Uterus (tissue), 2 donors: Measurements from ENCODE around the gene CCL1.

Source experiments
- CTCF ChIP-seq, 4 experiments: fragments of 200-600 bp in 2 of 4; fragments of 450-650 bp in 2 of 4; sonication (generic) in 2 of 4; IDR thresholded peaks; one replicate each; pipeline ENCODE4 v1.5.1; 2016 to 2019; ENCODE audit warnings: antibody characterized with exemption in 4 of 4, mild to moderate bottlenecking in 2 of 4, moderate library complexity in 1 of 4
- POLR2A ChIP-seq, 2 donors: fragments of 450-650 bp; IDR thresholded peaks; one replicate each; pipeline ENCODE4 v1.6.1; 2016; ENCODE audit warnings: antibody characterized with exemption in 2 of 2, mild to moderate bottlenecking in 1 of 2, moderate library complexity in 1 of 2

GRCh38 chr17:34321964-34322363 lies 41.1 kb downstream of the CCL1 start:
- no peak for TF ChIP-seq CTCF (IDR thresholded peaks at IDR 0.05)
- no peak for TF ChIP-seq POLR2A (IDR thresholded peaks at IDR 0.05)
